D721Med (cell line): ENCODE data around the gene RASGEF1C.
"Not testable (repeated sequence)": the region's sequence is repeated elsewhere in the genome, so short reads cannot be mapped to it uniquely, and the experiment has no call there.

Experiments
- DNase-seq: peaks from one replicate; pipeline ENCODE4 v3.0.0; 2011; ENCODE audit warnings: low spot score; ENCODE audit not compliant: insufficient read length
- FAIRE-seq: peaks from 2 replicates; lab custom pipeline; 2011; peaks lifted over from hg19 to GRCh38; lab: Jason Lieb, UNC
- TF ChIP-seq, protein P1 (sequence below): IDR thresholded peaks from 2 replicates; pipeline ENCODE4 v1.5.1; 2012; ENCODE audit warnings: mild to moderate bottlenecking, control low read depth; ENCODE audit not compliant: insufficient read depth; ENCODE audit errors: missing control alignments

Gene RASGEF1C

DNA sequence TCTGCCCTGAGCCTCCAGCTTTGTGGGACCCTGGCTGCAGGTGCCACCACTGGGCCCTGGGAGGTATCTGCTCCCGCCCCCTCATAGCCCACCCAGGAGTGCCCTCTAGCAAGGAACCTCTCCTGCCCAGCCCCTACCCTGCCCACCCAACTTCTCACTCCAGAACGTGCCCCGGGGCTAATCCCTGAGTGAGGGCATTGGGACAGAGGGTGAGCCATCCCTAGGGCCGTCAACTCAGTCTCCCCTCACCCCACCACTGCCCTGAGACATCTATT is 2.7 kb upstream of the RASGEF1C start:
- DNase-seq (no peak), FAIRE-seq (no peak)
- TF ChIP-seq, protein P1, sequence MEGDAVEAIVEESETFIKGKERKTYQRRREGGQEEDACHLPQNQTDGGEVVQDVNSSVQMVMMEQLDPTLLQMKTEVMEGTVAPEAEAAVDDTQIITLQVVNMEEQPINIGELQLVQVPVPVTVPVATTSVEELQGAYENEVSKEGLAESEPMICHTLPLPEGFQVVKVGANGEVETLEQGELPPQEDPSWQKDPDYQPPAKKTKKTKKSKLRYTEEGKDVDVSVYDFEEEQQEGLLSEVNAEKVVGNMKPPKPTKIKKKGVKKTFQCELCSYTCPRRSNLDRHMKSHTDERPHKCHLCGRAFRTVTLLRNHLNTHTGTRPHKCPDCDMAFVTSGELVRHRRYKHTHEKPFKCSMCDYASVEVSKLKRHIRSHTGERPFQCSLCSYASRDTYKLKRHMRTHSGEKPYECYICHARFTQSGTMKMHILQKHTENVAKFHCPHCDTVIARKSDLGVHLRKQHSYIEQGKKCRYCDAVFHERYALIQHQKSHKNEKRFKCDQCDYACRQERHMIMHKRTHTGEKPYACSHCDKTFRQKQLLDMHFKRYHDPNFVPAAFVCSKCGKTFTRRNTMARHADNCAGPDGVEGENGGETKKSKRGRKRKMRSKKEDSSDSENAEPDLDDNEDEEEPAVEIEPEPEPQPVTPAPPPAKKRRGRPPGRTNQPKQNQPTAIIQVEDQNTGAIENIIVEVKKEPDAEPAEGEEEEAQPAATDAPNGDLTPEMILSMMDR: no peak

DNA sequence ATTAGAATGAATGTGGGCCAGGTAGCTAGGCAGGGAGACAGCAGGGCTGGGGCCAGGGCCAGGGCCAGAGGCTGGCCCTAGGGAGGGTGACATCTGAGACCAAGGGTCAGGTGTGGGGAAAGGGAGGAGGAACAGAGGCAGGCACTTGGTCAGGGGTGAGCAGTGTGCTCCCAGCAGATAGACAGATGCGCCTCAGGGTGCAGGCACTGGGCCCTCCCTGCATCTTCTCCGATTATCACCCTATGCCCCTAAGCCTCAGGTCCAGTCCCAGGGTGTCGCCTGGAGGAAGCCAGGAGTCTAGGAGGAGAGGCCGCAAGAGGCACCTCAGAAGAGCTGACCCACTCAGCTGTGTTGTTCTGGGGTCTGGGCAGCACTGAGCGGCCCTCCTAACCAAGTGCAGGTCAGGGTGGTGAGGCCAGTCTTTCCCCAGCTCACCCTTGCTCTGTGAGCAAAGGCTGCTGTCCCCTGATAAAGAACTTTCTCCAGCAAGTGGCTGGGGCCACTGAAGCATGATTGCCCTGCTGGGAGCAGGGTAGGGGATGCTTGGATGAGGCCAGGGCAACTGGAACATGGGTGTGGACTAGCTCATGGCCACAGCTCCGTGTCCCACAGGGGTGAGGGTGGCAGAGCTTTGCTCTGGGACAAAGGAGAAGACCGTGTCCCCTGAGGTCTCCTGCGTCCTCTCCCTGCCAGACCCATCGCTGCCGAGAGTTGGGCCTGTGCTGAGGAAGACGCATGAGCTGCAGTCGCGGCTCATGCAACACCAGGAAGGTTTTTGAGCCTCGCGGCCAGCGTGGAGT is 2.1 kb upstream of the RASGEF1C start:
- FAIRE-seq (no peak), DNase-seq (no peak)
- TF ChIP-seq, protein P1: no peak

DNA sequence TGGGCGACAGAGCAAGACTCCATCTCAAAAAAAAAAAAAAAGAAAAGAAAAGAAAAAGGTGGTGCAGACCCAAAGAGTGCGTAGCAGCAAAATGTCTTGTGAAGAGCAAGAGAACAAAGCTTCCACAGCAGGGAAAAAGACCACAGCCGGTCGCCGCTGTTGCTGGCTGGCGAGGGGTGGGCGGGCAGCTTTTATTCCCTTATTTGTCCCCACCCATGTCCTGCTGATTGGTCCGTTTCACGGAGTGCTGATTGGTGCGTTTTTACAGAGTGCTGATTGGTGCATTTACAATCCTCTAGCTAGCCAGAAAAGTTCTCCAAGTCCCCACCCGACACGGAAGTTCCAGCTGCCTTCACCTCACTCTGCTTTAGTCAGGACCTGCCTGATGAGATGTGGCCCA is 1.1 kb upstream of the RASGEF1C start:
- DNase-seq, FAIRE-seq: not testable (repeated sequence)

DNA sequence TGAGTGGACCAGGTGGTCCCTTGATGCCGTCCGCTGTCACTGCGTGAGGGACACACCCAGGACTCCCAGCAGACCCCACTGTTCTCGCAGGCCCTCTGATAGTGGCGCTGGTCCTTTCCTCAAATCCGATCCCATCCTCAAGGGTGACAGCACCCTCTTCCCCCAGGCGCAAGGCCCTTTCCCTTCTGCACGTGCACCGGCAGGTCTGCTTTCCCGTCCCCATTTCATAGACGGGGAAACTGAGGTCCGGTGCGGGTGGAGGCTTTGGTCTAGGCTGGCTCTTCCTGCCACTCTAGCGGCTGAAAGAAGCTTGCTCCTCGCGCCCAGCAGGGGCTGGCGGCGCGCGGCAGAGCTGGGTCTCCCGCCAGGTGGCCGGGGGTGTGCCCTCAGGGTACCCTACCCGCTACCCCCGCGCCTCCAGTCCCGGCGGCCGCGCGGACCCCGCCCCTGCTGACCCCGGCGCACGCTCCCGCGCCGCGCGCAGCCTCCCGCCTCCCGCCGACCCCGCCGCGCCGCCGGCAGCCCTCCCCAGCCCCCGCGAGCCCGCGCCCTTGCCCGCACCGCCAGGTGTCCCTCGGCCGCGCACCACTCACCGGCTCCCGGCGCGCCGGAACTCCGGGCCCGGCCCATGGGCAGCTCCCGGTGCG is 453 bp downstream of the RASGEF1C start:
- DNase-seq (peak; percentile 34), FAIRE-seq (no peak)
- TF ChIP-seq, protein P1: no peak

DNA sequence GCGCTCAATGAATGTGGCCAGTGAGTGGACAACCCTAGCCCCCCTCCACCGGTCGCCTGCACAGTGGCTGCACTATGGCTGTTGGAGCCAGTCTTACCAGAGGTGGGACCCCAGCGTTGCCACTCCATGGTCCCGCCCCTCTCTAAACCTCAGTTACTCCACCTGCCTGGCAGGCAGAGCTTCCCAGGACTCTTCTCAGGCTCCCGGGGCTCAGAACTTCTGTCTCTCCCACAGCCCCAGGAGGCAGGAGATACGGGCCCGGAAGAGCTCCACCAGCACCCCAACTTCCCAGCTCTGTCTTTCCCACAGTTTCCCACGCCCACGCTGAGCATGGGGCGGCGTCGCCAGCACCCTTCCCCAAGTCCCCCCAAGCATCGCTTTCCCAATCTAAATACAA is 975 bp downstream of the RASGEF1C start:
- TF ChIP-seq, protein P1: no peak
- FAIRE-seq (no peak), DNase-seq (no peak)

DNA sequence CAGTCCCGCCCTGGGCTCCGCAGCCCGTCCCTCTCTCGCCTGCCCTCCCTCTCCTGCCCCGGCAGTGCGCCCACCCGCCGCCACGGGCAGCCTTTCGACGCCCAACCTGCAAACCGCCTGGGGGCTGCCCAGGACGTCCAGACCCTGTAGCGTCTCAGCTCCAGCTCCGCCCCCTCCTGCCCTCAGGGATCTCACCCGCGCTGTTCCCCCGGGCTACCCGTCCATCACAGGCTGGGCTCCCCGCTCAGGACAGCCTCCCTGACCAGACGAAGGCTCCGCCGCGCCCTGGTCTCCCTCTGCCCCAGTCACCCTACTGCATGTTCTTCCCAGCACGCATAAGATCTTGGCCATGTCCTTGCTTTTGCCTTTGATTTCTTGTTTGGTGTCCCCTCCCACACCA is 1.4 kb downstream of the RASGEF1C start:
- DNase-seq (no peak), FAIRE-seq (no peak)
- TF ChIP-seq, protein P1: no peak

DNA sequence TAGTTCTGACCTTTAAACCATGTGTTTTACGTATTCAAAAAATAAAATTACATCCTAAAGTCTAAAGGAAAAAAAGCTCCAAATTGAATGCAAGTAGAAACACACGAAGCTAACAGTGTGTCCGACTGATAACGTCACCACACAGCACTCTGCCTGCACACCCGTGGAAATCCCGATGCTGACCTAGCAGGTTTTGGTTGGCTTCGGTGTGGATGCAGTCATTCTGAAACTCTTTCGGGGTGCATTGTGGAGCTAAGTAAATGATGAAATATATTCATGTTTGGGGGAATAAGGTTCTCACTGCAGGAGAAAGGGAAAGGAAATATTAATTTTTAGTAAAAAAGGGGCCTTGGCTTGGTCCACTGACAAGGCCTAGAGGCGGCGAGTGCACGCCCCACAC is 2.0 kb downstream of the RASGEF1C start:
- no peak for FAIRE-seq
- TF ChIP-seq, protein P1: no peak
- DNase-seq: no peak
